K562 (cell line): ENCODE results near the gene METAP1D. TPM values are rescaled to one million over a fixed set of nuclear protein-coding genes. Genes with fewer than 3 reads are reported as not detected.

Experiments used
- ATAC-seq: fragments of 200-7000 bp; cut with Tn5 transposase; 3 replicates; pipeline ENCODE4 v1.9.1; 2020; ENCODE audit warnings: moderate library complexity
- BruUV-seq: library from RNA; stranded (reverse); fragments of 400-500 nt; replicated peaks from 2 replicates; lab custom pipeline; 2021; lab: Mats Ljungman, UMichigan
- CTCF ChIA-PET: fragments of 300-600 bp; formaldehyde crosslinking; extraction: SDS; loops from one replicate; lab custom pipeline; 2021; ENCODE audit warnings: low intra/inter-chr PET ratio; lab: Yijun Ruan, JAX
- POLR2A ChIA-PET: fragments of 300-600, 350-650 bp; sonication (Branson Sonifier 250); formaldehyde crosslinking; extraction: SDS; loops from one replicate; lab custom pipeline; 2021; ENCODE audit warnings: antibody characterized with exemption, inconsistent platforms; lab: Yijun Ruan, JAX
- DNase-seq, 4 experiments: peaks; one replicate each; pipeline versions ENCODE4 v3.0.0 to v3.0.0-alpha.2; 2011 to 2018; ENCODE audit warnings: low spot score in 3 of 4, mixed read lengths in 3 of 4; ENCODE audit errors: extremely low read depth in 1 of 4
- FAIRE-seq: peaks from 2 replicates; lab custom pipeline; 2011; peaks lifted over from hg19 to GRCh38; lab: Jason Lieb, UNC
- H2AFZ ChIP-seq: 2 replicates; pipeline ENCODE4 v1.6.0; 2011; ENCODE audit warnings: low read depth, low read length, control low read depth, inconsistent platforms
- H3K27ac ChIP-seq: fragments of 200-600 bp; 3 replicates; pipeline ENCODE4 v1.8.0; 2011; ENCODE audit warnings: low read depth, mild to moderate bottlenecking, control low read depth, inconsistent platforms, low read length, moderate library complexity, mixed read lengths; ENCODE audit errors: extremely low read depth
- H3K27me3 ChIP-seq, 2 experiments: fragments of 300-600 bp in 1 of 2; 2 replicates in 1 of 2; 3 replicates in 1 of 2; pipeline versions ENCODE4 v1.6.0 to v1.8.0; 2011; ENCODE audit warnings: inconsistent platforms in 2 of 2, low read length in 2 of 2, mild to moderate bottlenecking in 1 of 2, mixed read lengths in 1 of 2, moderate library complexity in 1 of 2; ENCODE audit not compliant: control insufficient read depth in 2 of 2, insufficient read depth in 2 of 2
- H3K36me3 ChIP-seq: fragments of 300-600 bp; 3 replicates; pipeline ENCODE4 v1.8.0; 2011; ENCODE audit warnings: mild to moderate bottlenecking, low read length, inconsistent platforms; ENCODE audit not compliant: control insufficient read depth, insufficient read depth
- H3K4me1 ChIP-seq, 2 experiments: fragments of 200-600 bp in 1 of 2; replicated peaks in 1 of 2; 2 replicates in 1 of 2; 3 replicates in 1 of 2; pipeline versions ENCODE4 v1.5.1 to v1.8.0; 2011; ENCODE audit warnings: inconsistent platforms in 2 of 2, low read length in 2 of 2, mild to moderate bottlenecking in 1 of 2, mixed read lengths in 1 of 2, moderate library complexity in 1 of 2; ENCODE audit not compliant: control insufficient read depth in 2 of 2, insufficient read depth in 2 of 2
- H3K4me2 ChIP-seq: 2 replicates; pipeline ENCODE4 v1.6.1; 2011; ENCODE audit warnings: low read length, control low read depth, inconsistent platforms, mixed read lengths; ENCODE audit not compliant: insufficient read depth
- H3K4me3 ChIP-seq: fragments of 200-600 bp; sonication (generic), shearing (Covaris generic); 2 replicates; pipeline ENCODE4 v1.5.1; 2016; ENCODE audit warnings: control low read depth, inconsistent platforms
- H3K79me2 ChIP-seq: fragments of 200-600 bp; 3 replicates; pipeline ENCODE4 v1.8.0; 2011; ENCODE audit warnings: low read length, inconsistent platforms; ENCODE audit not compliant: control insufficient read depth, insufficient read depth
- H3K9ac ChIP-seq, 2 experiments: 2 replicates each; pipeline versions ENCODE4 v1.6.0 to v1.6.1; 2011; ENCODE audit warnings: low read depth in 2 of 2, low read length in 2 of 2, control low read depth in 1 of 2, inconsistent platforms in 1 of 2, mild to moderate bottlenecking in 1 of 2, mixed read lengths in 1 of 2; ENCODE audit not compliant: insufficient read depth in 1 of 2
- H3K9me1 ChIP-seq: one replicate; pipeline ENCODE4 v1.6.0; 2011; ENCODE audit warnings: inconsistent platforms, mild to moderate bottlenecking, low read length, moderate library complexity; ENCODE audit not compliant: control insufficient read depth, insufficient read depth
- H3K9me3 ChIP-seq: replicated peaks from 2 replicates; pipeline ENCODE4 v1.5.1; 2011; ENCODE audit warnings: low read depth, low read length, inconsistent platforms; ENCODE audit not compliant: control insufficient read depth, insufficient read depth
- H4K20me1 ChIP-seq: replicated peaks from 2 replicates; pipeline ENCODE4 v1.6.1; 2011; ENCODE audit warnings: low read length, inconsistent platforms, mixed read lengths; ENCODE audit not compliant: control insufficient read depth, insufficient read depth
- HSF4 ChIP-seq: fragments of 250-450 bp; sonication (Bioruptor Pico); IDR thresholded peaks from 2 replicates; pipeline ENCODE4 v2.1.2; 2022; ENCODE audit warnings: mild to moderate bottlenecking, moderate library complexity, borderline replicate concordance
- MNT ChIP-seq, 2 experiments: fragments of 450-650 bp; conservative IDR thresholded peaks; 2 replicates each; pipeline ENCODE4 v1.6.1; 2017; ENCODE audit warnings: mild to moderate bottlenecking in 2 of 2, moderate library complexity in 2 of 2
- MYC ChIP-seq, 2 experiments: fragments of 250-450 bp in 1 of 2; sonication (Bioruptor Pico) in 1 of 2; IDR thresholded peaks; 2 replicates each; pipeline versions ENCODE4 v1.5.1 to v1.6.1; 2012 to 2021; ENCODE audit warnings: low read depth in 2 of 2, borderline replicate concordance in 1 of 2, improper control_type of control experiment in 1 of 2, low read length in 1 of 2, mild to moderate bottlenecking in 1 of 2, moderate library complexity in 1 of 2
- NEUROD1 ChIP-seq: fragments of 150-350 bp; IDR thresholded peaks from 2 replicates; pipeline ENCODE4 v1.6.1; 2014; ENCODE audit warnings: borderline replicate concordance, low read length, low read depth; ENCODE audit not compliant: partially characterized antibody
- PRDM10 ChIP-seq: fragments of 450-650 bp; IDR thresholded peaks from 2 replicates; pipeline ENCODE4 v1.6.1; 2018; ENCODE audit not compliant: partially characterized antibody
- RAD21 ChIP-seq, 2 experiments: fragments of 250-450 bp in 1 of 2; fragments of 450-650 bp in 1 of 2; sonication (Bioruptor Pico) in 1 of 2; formaldehyde crosslinking in 1 of 2; IDR thresholded peaks in 1 of 2; conservative IDR thresholded peaks in 1 of 2; 2 replicates each; pipeline versions ENCODE4 v1.4.0 to v1.8.0; 2020 to 2022; ENCODE audit warnings: mild to moderate bottlenecking in 2 of 2, moderate library complexity in 1 of 2
- SMARCB1 ChIP-seq: IDR thresholded peaks from 2 replicates; pipeline ENCODE4 v1.6.1; 2011; ENCODE audit warnings: improper control_type of control experiment, low read depth; ENCODE audit not compliant: insufficient read length
- SMC3 ChIP-seq: conservative IDR thresholded peaks from 2 replicates; pipeline ENCODE4 v1.6.1; 2011; ENCODE audit warnings: low read depth, low read length, improper control_type of control experiment; ENCODE audit not compliant: insufficient read depth
- TEAD1 ChIP-seq, 2 experiments: fragments of 450-650 bp in 1 of 2; sonication (generic) in 1 of 2; formaldehyde crosslinking; IDR thresholded peaks; 2 replicates each; pipeline versions ENCODE4 v1.4.0 to v1.8.0; 2020 to 2022; ENCODE audit warnings: mild to moderate bottlenecking in 2 of 2, missing genetic modification reagents in 1 of 2
- UBTF ChIP-seq, 2 experiments: IDR thresholded peaks; 2 replicates each; pipeline ENCODE4 v1.6.1; 2012; ENCODE audit warnings: improper control_type of control experiment in 2 of 2, low read depth in 2 of 2, low read length in 2 of 2, borderline replicate concordance in 1 of 2
- XRCC4 ChIP-seq: IDR thresholded peaks from one replicate; pipeline ENCODE4 v1.6.1; 2011; ENCODE audit not compliant: insufficient read depth, insufficient read length; ENCODE audit errors: extremely low read depth
- ZNF175 ChIP-seq: fragments of 200-800 bp; sonication (Bioruptor generic); IDR thresholded peaks from 2 replicates; pipeline ENCODE4 v1.6.1; 2016; ENCODE audit warnings: low read depth, mild to moderate bottlenecking, missing genetic modification characterization, missing compliant biosample characterization
- whole genome bisulfite sequencing: fragments of 100-300 bp; shearing (Covaris generic); methylation state at CpG from one replicate; pipeline ENCODE4 v1.1.6; 2016; ENCODE audit warnings: low coverage, mixed read lengths; ENCODE audit not compliant: insufficient coverage; ENCODE audit errors: missing lambda C conversion rate; 5-methylcytosine and 5-hydroxymethylcytosine counted together
- in situ Hi-C: fragments of 300-500 bp; cut with MboI; formaldehyde crosslinking; loops from 4 replicates; pipeline ENCODE4 v1.15.0; 2018; ENCODE audit warnings: inconsistent platforms, mixed read lengths
- intact Hi-C: fragments of 100-400 bp; cut with micrococcal nuclease; formaldehyde crosslinking; loops from 2 replicates; pipeline ENCODE4 v1.14.2; 2022
- polyA plus RNA-seq, 8 experiments: library from polyadenylated mRNA; depleted of rRNA in 4 of 8; stranded (reverse) in 5 of 8; unstranded in 3 of 8; fragments of >200 nt; fragmentation: Nextera tagmentation in 2 of 8; fragmentation: Illumina TruSeq in 1 of 8; extraction: Ambion mirVana in 2 of 8; extraction: Trizol in 1 of 8; gene quantifications; 2 replicates each; pipeline versions ENCODE4 v1.2.1 to v1.2.3, GENCODE V29; 2011 to 2014; ENCODE audit warnings: inconsistent platforms in 1 of 8, missing spikeins in 1 of 8
- total RNA-seq, 7 experiments: library from RNA; depleted of rRNA in 6 of 7; stranded (reverse); fragments of >200 nt in 6 of 7; fragmentation: Illumina TruSeq in 2 of 7; extraction: Trizol in 2 of 7; gene quantifications; 2 replicates each; pipeline versions ENCODE4 v1.2.1 to v1.2.3, GENCODE V29; 2011 to 2021; ENCODE audit warnings: low replicate concordance in 1 of 7

Gene METAP1D
- total and polyA plus RNA-seq, 9 of the 15 experiments (the other 6 are each of a cell fraction or from before 2014, with no cell fraction given): 8.0 to 23.4 (median 15.7) TPM

- peak; percentile 39 to 70 (median 48) for DNase-seq
- CTCF ChIA-PET: interaction anchor here (0.6 to 2.4 kb wide), 4 partner anchors 303 to 540 kb away, joined by 4 to 18 read pairs (median 6); no protein-coding TSS in a partner anchor
- POLR2A ChIA-PET: interaction anchor here (0.6 to 1.7 kb wide), 4 partner anchors 9 to 631 kb away, joined by 3 to 6 read pairs (median 4); no protein-coding TSS in a partner anchor
- Histone ChIP-seq H3K27me3 (peaks cover 2 to 6% of the 10 kb centered on the region in 2 experiments; a peak in 3 of 5 replicates), H3K4me1 (peaks cover 0 to 5% of the 10 kb centered on the region in 2 experiments; a peak in 1 of 5 replicates), H2AFZ (no peak overlapping the region), H3K27ac (no peak overlapping the region), H3K36me3 (no peaks in the 10 kb centered on the region), H3K9me1 (no peaks in the 10 kb centered on the region), H4K20me1 (no peaks in the 10 kb centered on the region), H3K4me3 (no peak overlapping the region), H3K79me2 (no peaks in the 10 kb centered on the region), H3K4me2 (no peak overlapping the region), H3K9me3 (no peaks in the 10 kb centered on the region; the same call in 1 of the 2 replicates), H3K9ac (no peak overlapping the region)
- BruUV-seq: no TSS peak
- in situ Hi-C loops (loop anchor here (25.0 kb wide), 1 partner anchor 1151 kb away; no protein-coding TSS in a partner anchor), intact Hi-C loops (loop anchor here (5.0 to 10.0 kb wide), 2 partner anchors 516 to 1139 kb away; no protein-coding TSS in a partner anchor)
- peak; percentile 92 for ATAC-seq
- 0% methylated on average over 2 of the region's 2 CpGs for WGBS
- FAIRE-seq: peak; percentile 87
- TF ChIP-seq RAD21 (CRISPR knock-in tag; conservative IDR thresholded peaks at IDR 0.05 in 1 of 2, IDR thresholded peaks at IDR 0.05 in 1 of 2) (peak; percentile 85 to 97), SMC3 (peak; percentile 59; the same call in 1 of the 2 replicates), XRCC4 (no peak), UBTF (IDR thresholded peaks at IDR 0.05; ENCODE audit: borderline replicate concordance in 1 of 2, low read depth in 2 of 2, low read length in 2 of 2) (no peak), NEUROD1 (no peak), HSF4 (CRISPR knock-in tag) (no peak), PRDM10 (no peak), ZNF175 (no peak), TEAD1 (CRISPR knock-in tag; IDR thresholded peaks at IDR 0.05) (peak in 1 of 2 experiments; percentile 62; a peak in 2 of 4 replicates), MYC (IDR thresholded peaks at IDR 0.05; ENCODE audit: low read depth, low read length) (no peak), MYC (CRISPR knock-in tag; IDR thresholded peaks at IDR 0.05; ENCODE audit: borderline replicate concordance, low read depth) (no peak), MNT (conservative IDR thresholded peaks at IDR 0.05) (no peak), SMARCB1 (no peak)
Measured at GRCh38 chr2:172113617-172114016, 113.9 kb downstream of the METAP1D start.
